NCI-H226 (cell line): ENCODE data around the gene SFXN5.

Source experiments
- DNase-seq: peaks from one replicate; pipeline ENCODE4 v3.0.0-alpha.2; 2015

SFXN5 gene

GRCh38 chr2:72892506-72893173 lies 178.9 kb downstream of the SFXN5 start:
- DNase-seq = peak; percentile 64
